Fibroblast of skin of abdomen (primary cell): ENCODE measurements around the gene TMPRSS12. TPM values are rescaled to one million over a fixed set of nuclear protein-coding genes. Genes with fewer than 3 reads are reported as not detected.
"Not testable (repeated sequence)": the region's sequence is repeated elsewhere in the genome, so short reads cannot be mapped to it uniquely, and the experiment has no call there.

Source experiments
- DNase-seq: peaks from one replicate; pipeline ENCODE4 v3.0.0-alpha.2; 2013
- polyA plus RNA-seq, 2 experiments: library from polyadenylated mRNA; unstranded; fragments of 120-200 nt; gene quantifications; one replicate each; pipeline ENCODE4 v1.2.1, GENCODE V29; 2013; ENCODE audit not compliant: insufficient read length in 2 of 2

The TMPRSS12 gene
- not detected for polyA plus RNA-seq (2013, experiment 1 of 2; ENCODE audit: insufficient read length)
- polyA plus RNA-seq (2013, experiment 2 of 2; ENCODE audit: insufficient read length) = not detected

GRCh38 chr12:50842637-50843493 lies at the start of gene TMPRSS12:
Gene TMPRSS12 (plus strand): TSS chr12:50842926. CDS start chr12:50842965, 39 bp downstream.
- no peak for DNase-seq

GRCh38 chr12:50799908-50800307 lies 42.8 kb upstream of the TMPRSS12 start:
- DNase-seq = no peak

- no peak for DNase-seq
These were observed 39.4 kb upstream of the TMPRSS12 start for GRCh38 chr12:50803230-50803875.

GRCh38 chr12:50806176-50806575 lies 36.5 kb upstream of the TMPRSS12 start:
- DNase-seq = no peak

GRCh38 chr12:50809131-50809530 lies 33.6 kb upstream of the TMPRSS12 start:
- not testable (repeated sequence) for DNase-seq

- not testable (repeated sequence) for DNase-seq
These were observed 27.8 kb upstream of the TMPRSS12 start for GRCh38 chr12:50814921-50815320.

GRCh38 chr12:50820177-50820576 lies 22.5 kb upstream of the TMPRSS12 start:
- DNase-seq = no peak

- no peak for DNase-seq
These were observed 20.6 kb upstream of the TMPRSS12 start for GRCh38 chr12:50822082-50822481.

GRCh38 chr12:50823724-50824123 lies 19.0 kb upstream of the TMPRSS12 start:
- DNase-seq = not testable (repeated sequence)

GRCh38 chr12:50824914-50825313 lies 17.8 kb upstream of the TMPRSS12 start:
- no peak for DNase-seq

GRCh38 chr12:50825372-50825838 lies 17.3 kb upstream of the TMPRSS12 start:
- DNase-seq = peak; percentile 72

- no peak for DNase-seq
These were observed 14.6 kb upstream of the TMPRSS12 start for GRCh38 chr12:50828121-50828520.

GRCh38 chr12:50828886-50829285 lies 13.8 kb upstream of the TMPRSS12 start:
- no peak for DNase-seq

- DNase-seq = not testable (repeated sequence)
These were observed 8.9 kb upstream of the TMPRSS12 start for GRCh38 chr12:50833801-50834200.

- no peak for DNase-seq
These were observed 3.7 kb upstream of the TMPRSS12 start for GRCh38 chr12:50839042-50839441.

- DNase-seq = no peak
These were observed 1.8 kb upstream of the TMPRSS12 start for GRCh38 chr12:50840809-50841487.

- no peak for DNase-seq
These were observed 802 bp upstream of the TMPRSS12 start for GRCh38 chr12:50841716-50842531.

- DNase-seq = no peak
These were observed 2.4 kb downstream of the TMPRSS12 start for GRCh38 chr12:50845021-50845647.

- no peak for DNase-seq
These were observed 6.2 kb downstream of the TMPRSS12 start for GRCh38 chr12:50848963-50849362.

- not testable (repeated sequence) for DNase-seq
These were observed 12.5 kb downstream of the TMPRSS12 start for GRCh38 chr12:50855218-50855617.

GRCh38 chr12:50855679-50856078 lies 13.0 kb downstream of the TMPRSS12 start:
- DNase-seq = not testable (repeated sequence)
